HG02610 (cell line): ENCODE results near the gene FGFR2.

ENCODE experiments used
- ATAC-seq: cut with Tn5 transposase; IDR thresholded peaks from one replicate; pipeline ENCODE4 v1.9.1; 2021; ENCODE audit warnings: mild to moderate bottlenecking, moderate library complexity; ENCODE audit not compliant: unreplicated experiment

The FGFR2 gene

DNA sequence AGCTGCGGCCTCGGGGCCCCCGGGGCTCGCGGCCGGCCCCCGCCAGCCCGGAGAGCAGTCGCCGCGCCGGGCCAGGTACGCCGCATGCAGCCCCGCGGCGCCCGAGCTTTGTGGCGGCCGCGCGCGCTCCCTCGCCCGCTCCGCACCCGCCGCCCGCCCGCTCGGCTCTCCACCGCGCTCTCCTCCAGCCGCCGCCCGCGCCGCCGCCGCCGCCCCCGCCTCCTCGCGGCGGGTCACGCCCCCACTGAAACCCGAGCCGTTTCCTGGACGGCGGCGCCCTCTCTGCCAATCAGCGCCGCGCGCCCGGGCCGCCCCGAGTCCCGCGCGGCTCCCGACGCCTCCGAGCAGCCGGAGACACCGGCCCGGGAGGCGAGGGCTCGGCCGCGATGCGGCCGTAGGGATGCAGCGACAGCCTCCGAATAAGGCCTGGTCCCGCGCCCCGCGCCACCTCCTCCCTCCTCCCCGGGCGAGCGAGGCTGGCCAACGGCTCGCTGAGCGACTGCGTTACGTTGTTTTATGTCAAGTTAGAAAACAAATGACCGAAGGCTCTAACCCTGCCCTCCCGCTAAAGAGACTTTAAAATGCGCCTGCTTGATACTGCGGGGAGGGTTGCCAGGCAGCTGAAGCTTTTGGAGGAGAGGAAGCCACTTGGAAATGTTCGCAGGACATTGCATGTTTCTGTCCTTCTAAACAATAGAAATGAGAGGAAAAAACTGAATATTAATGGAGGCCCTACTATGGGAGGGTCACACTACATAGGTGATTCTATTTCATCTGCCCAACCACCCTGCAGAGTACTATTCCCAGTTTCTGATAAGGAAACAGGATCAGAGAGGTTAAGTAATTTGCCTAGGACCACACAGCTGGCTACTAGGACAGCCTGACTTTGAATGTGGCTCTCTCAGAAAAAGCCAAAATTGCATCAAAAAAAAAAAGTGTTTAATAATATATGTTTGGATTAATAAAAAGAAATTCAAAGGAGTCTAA is at the start of gene FGFR2:
FGFR2 (minus strand) TSS at position 182 of the 987 bp plus-strand sequence. CDS start 4,627 bp downstream, outside the sequence.
- no peak for ATAC-seq

DNA sequence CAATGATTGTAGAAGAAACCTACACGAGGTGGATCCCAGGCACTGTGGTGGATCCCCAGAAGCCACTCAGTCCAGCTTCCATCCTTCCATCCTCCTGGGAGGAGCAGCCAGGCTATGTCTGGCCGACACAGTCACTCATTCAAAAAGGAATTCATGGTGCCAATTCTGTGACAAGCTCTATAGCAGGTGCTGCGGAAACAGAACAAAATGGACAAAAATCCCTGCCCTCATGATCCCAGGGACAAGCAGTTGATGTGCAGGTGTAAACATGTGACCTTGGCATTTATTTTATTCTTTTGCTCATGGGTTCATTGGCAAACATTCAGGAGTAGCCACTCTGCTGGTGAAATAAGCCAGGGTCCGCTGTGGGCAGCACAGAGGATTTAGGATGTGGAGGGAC is 49.2 kb upstream of the FGFR2 start:
- no peak for ATAC-seq

DNA sequence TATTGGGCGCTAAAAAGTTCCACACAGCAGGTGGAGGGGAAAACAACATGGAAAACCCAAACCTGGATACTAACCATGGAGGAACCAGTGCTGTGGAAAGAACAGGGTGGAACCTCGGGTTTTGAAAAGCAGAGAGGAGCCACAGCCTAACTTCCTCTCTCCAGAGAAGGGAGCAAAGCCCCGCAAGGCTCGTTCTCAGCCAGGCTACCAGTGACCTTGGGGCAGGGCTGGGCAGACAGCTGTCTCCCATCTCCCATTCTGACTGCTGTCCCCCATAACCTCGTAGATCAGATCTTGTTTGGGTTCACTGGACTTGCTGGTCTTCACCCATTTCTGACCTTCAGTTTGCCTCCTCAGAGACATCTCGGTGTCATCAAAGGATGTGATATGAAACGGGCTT is 47.5 kb upstream of the FGFR2 start:
- ATAC-seq: no peak

DNA sequence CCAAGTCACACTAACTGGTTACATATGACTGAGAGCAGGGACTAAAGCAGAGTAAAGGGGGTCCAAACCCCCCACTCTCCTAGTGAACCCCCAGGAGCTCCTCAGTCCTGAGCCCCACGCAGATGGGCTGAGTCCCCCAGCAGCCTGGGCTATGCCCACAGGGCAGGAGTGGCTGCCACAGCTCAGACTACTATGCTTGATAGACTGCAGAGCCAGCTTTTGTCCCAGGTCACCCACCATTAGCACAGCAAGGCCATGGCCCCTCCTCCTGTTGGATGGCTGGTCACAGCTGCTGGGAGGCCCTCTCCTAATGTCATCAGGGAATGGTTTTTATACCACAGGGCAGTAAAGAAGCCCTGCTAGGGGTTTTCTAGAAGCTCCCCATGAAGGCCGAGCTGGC is 46.3 kb upstream of the FGFR2 start:
- no peak for ATAC-seq

DNA sequence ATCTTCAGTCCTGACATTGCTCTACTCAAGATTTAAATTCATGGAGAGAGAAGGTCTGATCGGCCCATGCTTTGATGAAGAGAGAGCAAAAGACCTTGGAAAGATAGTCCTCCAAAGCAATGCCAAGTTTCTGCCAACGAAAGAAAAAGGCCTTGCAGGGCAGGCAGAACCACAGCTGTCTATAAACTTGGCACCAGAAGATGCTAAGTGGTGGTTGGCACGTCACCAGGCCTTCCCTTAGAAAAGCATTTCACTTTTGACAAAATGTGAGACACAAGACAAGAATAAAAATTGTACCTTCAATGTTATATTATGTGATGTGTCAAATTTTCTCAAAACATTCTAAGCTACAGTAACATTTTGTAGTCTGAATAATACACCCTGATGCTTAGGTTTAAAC is 42.0 kb upstream of the FGFR2 start:
- no peak for ATAC-seq

DNA sequence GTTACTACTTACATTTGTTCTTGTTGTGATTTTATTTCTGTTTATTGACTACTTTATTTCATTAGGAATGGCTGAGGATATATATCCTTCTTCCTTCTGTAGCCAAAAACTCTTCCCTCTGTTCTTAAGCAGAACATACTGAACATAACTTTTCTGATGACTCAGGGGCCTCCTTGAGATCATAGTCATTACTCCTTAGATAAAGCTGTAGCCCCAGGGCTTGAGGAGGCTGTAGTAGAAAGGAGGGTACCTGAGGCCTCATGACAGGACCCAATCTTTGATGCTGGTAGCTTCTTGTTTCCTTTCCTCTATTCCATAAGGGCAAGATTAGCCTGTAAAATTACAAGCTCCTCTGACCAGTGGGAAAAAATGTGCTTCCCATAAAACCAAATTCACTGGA is 41.2 kb upstream of the FGFR2 start:
- ATAC-seq: no peak

DNA sequence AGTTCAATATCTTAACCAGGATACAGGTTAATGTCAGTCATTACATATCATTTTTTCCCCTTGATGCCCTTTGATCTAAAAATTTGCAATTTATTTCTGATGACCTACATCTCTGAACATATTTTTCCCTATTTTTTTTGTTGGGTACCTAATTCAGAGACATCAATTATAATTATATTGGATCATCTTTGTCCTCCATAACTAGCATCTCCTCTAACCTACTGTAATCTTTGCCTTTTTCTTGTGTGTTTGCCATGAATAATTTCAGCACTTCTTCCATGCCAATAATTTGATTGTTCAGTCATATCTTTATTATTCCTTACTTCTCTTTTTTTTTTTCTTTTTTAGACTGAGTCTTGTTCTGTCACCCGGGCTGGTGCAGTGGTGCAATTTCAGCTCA is 39.2 kb upstream of the FGFR2 start:
- ATAC-seq: no peak

DNA sequence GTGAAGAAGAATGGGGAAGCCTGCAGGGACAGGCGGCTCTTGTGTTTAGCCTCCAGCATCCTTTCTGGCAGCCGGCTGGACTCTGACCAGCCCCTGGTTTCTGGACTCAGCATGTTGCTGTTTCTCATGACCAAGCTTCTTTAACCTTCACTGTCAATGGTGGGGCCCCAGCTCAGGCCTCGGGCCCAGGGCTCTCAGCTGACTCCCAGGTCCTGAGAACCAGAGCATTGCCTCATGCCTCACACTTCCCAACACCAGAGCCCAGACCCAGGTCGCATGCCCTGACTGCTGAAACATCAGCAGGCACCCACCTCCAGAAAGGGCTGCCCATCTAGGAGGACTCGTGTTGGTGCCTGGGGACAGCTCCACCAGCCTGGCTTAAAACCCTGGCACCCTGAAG is 34.8 kb upstream of the FGFR2 start:
- ATAC-seq: no peak

DNA sequence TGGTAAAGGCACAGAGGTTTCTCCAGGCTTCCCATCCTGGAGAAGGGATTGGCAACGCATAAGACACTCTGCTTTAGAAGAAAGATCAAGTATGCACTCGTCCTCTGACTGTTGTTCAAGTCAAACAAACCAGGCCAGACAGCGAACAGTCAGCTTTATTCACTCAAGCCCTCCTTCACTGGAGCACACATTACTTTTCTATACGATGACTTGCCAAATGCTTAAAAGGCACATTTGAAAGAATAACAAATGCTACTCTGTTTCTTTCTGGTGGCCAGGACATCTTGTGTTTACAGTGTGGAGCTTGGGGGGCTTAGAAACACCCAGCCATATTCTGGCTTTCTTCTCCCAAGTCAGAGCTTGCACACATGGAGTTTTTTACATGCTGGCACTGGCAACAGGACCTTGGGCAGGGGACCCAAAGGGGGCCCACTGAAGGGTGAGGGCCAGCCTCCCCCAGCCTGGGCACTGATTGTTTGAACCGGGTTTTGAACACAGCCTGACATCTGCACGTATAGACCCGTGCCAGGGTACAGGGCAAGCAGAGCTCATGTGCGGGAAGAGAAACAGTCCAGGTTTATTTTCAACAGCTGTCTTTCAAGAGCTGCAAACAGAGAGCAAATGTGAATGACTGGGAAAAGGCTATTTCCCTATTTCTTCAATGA is 33.3 kb upstream of the FGFR2 start:
- ATAC-seq: no peak

DNA sequence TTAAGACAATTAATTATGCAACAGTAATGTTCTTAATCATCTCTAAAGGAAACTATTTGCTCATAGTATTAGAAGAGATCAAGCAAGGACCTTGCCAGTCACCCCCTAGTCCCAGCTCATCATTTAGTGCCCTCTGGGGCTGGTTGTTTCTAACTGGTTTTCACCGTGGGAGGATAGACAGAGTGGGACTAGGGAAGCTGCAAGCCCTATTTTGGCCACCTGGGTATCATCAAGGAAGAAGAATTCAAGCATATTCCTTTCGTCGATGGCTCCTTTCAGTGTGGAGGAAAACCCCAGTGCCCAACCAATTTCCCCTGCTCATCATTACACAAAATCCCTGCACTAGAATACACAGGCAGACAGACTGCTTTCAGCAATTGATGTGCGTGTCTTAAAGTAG is 30.6 kb upstream of the FGFR2 start:
- no peak for ATAC-seq

DNA sequence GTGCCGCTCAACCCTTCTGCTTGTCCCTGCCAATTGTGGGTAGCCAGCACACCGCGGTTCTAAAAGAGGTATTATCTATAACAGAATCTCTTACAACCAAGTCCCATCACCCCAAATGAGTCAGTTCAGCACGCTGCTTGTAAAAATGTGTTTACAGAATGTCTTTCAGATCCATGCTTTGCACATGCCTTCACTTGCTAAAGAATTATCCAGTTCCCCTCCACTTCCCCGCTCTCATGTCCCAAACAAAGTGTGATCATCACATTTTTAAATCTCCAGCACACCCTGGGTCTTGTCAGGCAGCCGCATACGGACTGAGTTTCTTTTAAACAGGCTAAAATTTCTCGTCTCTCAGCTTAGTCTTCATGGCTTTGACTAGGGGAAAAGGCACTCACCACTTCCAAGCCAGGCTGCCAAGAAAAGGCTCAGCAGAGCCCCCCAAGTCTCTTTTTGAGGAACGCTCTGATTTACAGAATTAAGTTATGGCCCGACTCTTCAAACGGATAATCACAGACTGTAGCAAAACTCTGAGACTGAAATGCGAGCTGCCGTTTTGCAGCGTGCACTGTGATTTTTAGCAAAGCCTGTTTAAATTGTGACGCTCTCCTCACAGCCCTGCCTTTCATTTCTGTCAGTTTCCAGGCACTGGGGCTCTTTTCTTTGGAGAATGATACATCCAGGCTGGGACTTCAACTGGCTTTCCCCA is 29.8 kb upstream of the FGFR2 start:
- ATAC-seq: no peak

DNA sequence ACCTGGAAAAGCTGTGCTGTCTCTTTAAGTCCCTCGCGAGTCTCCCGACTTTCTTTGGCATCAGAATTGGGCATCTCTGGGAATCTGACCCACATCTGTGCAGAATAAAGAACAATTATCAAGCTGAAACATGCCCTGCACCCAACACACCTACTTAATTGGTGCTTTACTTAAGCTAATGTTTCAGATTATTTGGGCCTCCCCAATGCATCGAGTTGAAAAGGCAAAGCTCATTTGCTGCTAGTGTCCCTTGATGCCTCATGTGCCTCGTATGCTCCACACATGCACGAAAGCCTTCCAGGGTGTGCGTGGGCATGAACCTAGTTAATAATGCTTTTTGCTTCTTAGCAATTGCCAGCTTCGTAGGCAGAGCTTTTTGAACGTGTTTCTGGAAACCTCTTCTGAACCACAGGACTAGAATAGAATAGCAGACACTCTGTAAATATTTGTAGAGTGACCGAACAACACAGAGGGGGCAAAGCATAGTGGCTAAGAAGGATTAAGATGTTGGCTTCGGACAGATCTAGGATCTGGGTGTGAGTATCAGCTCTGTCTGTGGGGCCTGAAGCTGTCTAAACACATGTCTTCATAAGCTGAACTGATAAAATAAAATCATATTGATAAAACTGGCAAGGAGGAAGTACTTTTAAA is 26.7 kb upstream of the FGFR2 start:
- no peak for ATAC-seq

DNA sequence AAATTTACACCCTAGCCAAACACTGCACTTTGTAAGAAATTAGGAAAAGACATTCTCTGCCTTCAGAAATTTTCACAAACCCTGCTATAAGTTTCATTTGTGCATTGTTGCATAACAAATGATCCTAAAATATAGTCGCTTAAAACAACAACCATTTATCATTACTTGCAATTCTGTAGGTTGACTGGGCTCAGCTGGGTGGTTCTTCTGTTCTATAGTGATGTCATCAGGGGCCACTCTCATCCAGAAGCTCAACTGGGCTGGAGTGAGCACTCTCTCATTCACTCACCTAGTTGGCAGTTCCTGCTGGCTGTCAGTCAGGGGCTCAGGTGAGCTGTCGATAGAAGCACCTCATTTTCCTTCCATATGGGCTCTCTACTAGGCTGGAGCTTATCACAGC is 20.7 kb upstream of the FGFR2 start:
- ATAC-seq: no peak

DNA sequence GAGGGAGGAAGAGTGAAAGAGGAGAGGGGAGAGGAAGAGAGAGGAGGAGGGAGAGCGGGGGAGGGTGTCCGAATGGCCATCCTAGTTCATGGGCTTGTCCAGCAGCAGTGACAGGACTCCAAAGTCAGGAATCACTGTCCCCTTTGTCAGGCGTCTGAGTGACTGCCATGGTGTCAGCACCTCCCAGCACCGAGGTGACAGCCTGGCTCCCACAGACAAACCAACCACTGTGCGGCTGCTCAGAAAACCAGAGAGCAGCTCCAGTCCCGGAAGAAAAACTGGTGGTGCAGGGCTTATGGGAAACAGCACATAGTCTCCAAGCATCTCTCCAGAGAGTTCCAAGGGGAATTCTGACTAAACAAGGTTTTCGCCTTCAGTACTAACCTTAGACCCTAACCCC is 18.9 kb upstream of the FGFR2 start:
- ATAC-seq: no peak

DNA sequence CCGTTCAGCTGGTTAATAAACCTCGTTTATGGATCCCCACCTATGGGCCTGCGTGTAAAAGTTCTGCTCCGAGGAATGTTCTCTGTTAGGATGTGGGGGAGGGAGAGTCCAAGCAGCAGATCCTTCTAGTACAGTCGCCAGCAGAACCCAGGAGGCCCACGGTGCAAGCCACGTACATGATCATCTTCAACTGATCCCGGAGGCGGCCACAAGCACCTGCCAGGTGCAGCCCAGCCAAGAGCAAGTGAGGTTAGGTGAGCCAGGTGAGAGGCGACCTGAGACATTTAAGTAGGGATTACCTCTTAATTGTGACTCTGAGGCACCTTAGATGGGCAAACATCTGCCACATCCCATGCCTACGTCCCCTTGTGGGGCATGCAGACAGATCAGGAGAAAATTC is 18.0 kb upstream of the FGFR2 start:
- ATAC-seq: no peak

DNA sequence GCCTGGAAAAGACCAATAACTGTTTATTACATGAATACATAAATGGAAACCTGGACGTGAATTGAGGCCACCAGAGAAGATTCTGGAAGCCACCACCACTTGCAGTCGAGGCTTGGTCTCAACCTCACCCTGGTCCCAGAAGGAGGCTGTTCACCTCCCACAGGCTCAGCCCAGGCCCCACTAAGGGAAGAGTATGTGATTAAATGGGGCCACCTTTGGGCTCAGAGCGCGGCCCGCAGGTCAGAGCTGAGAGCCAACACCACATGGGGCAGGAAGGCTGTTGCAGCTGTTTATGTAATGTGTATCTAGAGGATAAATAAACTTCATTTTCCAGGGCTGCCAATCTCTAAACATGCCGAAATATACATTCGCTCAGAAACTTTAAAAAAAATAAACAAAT is 17.6 kb upstream of the FGFR2 start:
- ATAC-seq: no peak

DNA sequence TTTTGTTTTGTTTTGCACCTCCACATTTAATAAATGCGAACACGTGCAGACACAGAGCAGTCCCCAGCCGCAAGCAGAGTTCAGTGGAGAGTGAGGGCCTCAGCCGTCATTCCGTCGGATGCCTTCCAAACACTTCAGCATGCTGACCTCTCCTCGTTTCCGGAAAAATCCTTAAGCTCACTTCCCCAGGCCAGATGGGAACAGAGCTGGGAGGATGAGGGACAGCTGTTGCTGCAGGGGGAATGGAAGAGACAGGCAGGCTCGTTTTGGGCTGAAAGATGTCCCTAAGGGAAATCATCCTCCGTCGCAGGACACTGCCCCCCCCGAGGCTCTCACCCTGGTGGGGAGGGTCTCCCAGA is 17.2 kb upstream of the FGFR2 start:
- no peak for ATAC-seq

DNA sequence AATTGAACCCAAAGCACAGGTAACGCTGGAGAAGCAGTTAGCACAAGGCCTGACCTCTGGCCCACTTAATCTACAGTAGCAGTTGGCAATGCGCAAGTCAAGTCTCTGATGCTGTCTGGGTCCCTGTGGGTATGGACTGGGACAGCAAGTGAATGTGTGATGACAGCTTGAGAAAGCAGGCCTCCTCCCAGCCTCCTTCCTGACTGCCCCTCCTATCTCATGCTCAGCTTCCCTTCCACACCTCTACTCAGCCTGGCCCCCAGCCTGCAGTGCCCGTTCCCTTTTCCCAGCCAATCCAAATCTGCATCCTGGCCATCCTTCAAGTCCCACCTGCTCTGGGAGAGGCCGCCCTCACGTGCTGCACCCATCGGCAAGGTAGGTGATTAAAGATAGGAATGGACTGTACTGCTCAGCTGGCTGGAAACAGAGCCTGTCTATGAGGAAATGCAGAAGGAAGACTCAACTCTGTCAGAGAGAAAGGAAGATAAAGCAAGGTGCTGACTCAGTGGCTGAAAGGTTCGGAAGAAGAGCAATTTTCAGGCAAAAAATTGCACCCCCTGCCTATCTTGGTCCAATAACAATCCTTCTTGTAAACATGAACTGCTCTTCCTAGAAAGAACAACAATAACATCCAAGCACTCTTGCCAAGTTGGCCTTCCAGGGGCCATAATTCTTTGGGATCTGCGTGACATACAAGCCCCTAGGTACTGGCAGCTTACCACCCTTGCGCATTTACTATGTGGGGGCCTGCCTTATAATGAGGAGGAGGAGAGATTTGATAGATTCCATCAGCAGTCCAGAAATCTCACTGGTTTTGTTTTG is 16.6 kb upstream of the FGFR2 start:
- no peak for ATAC-seq

DNA sequence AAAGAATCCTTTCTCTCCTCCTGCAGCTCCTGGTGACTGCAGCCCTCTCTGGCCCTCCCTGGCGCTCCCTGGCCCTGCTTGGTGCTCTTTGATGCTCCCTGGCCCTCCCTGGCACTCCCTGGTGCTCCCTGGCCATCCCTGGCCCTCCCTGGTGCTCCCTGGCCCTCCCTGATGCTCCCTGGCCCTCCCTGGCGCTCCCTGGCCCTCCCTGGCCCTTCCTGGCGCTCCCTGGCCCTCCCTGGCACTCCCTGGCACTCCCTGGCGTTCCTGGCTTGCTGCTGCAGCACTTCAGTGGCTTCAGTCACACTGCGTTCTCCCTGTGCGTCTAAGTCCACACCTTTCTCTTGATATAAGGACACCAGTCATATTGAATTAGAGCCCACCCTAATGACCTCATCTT is 15.2 kb upstream of the FGFR2 start:
- ATAC-seq: no peak

DNA sequence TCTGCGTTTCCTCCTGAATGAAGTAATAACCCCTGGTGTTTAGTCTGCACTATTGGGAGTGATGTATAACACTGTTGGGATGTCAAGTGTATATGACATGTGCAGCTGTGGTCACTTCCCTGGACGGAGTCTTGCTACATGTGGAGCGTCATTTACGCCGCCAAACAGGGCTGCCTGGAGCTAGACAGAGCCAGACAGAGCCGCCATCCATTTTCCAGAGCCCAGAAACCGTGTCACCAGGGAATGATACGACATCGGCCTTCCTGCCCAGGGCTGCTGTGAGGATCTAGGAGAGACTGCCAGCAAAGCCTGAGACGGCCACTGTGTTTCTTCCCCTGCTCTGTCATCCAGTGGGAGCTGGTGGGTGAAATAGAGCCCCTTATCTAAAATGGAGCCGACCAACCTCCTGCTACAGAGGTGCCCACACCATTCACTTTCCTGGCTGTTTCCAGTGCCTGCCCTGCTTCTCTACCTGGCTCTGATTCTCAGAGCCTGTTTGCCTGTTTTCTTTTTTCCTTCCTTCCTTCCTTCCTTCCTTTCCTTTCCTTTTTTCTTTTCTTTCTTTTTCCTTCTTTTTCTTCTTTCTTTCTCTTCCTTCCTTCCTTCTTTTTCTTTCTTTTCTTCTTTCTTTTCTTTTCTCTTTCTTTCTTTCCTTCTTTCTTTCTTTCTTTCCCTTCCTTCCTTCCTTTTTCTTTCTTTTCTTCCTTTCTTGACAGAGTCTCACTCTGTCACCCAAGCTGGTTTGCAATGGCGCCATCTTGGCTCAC is 13.3 kb upstream of the FGFR2 start:
- no peak for ATAC-seq
